RKO (cell line): ENCODE results near the gene RGS3.

Source experiments
- DNase-seq: peaks from one replicate; pipeline ENCODE4 v3.0.0-alpha.2; 2016; ENCODE audit warnings: low spot score

RGS3 gene

DNA sequence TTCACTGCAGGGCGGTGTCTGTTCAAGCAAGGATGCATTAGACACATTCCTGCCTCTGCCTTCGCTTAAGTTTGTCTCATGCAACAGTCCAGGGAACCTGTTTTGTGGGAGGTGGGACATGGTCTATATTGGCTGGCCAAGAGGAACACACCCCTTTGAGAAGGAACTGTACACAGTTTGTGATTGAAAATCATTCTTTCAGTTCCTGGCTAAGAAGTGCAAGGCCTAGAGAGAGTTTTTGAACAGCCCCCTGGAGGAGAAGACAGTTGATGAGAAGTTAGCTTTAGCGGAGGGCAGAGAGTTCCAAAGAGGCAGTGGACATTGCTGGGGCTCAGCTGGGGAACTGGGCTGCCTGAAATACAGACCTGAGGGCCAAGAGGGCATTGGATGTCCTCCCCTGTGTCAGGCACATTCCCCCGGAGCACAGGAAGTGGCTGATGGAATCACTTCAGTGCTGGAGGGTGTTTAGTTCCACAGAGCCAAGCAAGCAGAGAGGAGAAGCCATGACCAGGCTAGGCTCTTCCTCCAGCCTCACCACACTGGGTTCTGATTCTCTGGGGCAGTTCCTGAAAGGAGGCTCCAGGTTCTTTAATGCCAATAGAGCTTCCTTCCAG, 66.6 kb downstream of the RGS3 start:
- no peak for DNase-seq

DNA sequence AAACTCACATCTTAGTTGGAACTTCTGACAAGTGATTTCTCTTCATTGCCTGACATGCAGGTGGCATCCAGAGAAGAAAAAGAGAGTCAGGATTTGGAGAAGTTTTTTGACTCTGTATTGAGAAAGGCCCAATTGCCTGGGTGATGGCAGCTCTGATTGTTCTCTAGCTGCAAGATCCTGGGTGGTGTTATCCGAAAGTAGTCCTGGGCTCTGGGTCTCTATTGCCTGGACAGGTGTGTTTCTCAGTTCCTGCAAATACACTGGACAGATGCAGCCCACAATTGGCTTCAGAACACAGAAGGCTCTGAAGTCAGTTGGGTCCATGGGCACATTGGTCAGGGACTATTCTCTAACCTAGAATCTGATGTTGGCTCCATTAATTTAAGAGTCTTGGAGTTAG, 67.4 kb downstream of the RGS3 start:
- no peak for DNase-seq

DNA sequence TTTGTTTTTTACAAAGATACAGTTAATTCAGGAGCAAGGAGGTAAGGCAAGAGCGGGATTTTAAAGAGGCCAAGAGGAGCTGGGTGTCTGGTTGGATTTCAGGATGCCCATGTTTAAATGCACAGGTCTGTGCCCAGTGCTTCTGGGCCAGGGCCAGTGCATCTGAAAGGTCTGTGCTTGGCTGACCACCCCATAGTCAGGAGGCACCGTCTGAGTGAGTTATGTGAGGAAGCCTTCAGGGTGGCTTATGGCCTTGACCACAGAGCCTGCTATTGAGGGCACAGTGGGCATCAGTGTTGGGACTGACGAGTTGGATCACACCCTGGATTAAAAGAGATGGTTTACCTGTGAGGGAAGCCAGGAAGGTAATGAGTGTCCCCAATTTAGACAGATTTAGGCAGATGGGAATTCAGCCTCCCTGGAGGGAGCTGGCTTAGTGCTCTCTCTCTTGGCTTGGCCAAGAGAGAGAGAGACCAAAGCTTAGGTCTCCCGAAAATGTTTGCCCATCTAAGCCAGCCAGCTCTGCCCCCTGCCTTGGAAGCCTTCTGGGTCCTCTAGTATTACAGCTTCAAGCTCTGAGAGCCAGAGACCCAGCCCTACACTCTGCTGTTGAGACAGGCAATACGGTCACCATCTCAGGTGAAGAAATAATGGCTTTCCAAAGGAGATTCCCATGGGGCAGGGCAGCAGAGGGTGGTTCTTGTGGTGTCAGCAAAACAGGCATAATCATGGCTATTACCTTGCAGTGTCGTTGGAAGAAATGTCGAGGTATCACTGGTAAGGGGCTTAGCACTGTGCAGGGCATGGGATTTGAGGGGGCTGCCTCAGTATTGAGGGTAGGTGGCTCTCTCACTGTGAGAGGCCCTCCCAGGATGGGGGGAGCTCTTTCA, 68.6 kb downstream of the RGS3 start:
- no peak for DNase-seq

DNA sequence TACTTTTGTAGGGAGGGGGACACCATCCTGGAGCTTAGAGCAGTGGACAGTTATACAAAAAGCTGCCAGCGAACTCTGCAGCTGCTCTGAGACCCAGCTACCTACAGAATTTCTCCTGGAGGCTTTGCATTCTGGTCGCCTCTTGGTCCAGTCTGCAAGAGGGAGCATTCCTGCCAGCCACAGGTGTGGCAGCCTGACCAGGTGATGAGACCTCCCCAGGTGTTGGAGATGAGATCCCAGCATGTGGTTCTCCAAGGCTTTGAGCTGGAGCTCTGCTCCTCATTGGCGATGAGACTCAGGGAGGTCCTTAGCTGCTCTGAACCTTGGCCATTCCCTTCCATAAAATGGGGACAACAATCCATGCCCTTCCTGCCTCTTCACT, 69.3 kb downstream of the RGS3 start:
- no peak for DNase-seq

DNA sequence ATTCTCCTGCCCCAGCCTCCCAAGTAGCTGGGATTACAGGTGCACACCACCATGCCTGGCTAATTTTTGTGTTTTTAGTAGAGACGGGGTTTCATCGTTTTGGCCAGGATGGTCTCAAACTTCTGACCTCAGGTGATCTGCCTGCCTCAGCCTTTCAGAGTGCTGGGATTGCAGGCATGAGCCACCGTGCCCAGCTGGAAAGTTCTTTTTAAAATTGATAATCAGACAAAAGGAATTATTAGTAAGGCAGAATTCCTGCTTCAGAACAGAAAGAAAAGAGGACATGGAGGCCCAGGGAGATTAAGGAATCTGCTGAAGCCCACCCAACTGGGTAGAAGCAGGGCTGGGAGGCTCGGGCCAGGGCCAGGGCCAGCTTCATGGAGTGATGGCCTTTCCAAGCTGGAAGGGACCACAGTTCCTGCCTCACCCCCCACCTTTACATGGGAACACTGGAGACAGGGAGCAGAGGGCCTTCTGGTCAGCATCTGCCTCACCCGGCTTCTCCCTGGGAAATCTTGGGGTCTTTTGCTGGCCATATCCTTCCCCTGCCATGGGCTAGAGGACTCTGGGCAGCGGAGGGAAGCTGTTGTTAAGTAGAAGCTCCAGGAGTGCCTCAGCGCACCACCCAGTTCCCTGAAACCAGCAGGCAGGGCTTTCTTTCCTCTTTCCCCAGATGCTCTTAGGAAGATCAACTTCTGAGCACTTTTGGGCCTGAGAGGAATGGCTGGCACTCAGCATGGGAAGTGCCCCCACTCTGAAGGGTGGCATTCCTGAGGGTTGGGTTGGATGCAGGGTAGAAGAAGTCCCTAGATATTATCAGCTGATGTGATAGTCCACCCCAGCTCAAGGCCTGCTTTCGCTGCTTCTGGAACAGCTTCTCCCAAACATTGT, 70.1 kb downstream of the RGS3 start:
- DNase-seq = no peak

DNA sequence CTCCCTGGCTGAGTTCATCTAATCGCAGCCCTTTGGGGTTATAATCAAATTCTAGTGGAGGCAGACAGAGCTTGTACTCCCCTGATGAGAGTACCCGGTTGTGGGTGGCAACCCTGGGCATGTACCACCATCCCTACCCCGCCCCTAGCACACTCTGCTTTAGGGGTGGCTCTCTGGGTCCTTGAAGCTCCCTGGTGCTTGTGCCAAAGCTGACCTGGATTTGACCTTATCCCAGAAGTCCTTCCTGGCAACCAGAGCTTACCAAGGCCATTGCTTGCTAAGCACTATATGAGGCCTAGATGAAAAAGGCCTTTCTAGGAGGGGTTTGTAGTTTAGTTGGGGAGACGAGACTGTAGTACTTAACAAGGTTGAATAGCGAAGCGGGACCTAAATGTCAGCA, 72.2 kb downstream of the RGS3 start:
- no peak for DNase-seq

DNA sequence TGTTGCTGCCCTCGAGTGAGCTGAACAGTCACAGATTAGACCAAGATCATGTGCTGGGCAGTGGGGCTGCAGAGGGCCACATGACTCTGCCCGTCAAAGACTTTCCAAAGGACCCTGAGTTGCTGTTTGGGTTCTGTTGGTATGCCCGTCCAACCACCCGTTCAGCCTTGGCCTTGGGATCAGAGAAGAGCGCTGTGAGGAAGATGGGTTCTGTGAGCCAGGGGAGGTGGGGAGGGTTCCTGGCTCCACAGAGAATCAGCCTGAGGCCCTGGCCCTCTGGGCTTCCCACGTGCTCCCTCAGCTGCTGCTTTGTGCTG, 72.6 kb downstream of the RGS3 start:
- DNase-seq = no peak

DNA sequence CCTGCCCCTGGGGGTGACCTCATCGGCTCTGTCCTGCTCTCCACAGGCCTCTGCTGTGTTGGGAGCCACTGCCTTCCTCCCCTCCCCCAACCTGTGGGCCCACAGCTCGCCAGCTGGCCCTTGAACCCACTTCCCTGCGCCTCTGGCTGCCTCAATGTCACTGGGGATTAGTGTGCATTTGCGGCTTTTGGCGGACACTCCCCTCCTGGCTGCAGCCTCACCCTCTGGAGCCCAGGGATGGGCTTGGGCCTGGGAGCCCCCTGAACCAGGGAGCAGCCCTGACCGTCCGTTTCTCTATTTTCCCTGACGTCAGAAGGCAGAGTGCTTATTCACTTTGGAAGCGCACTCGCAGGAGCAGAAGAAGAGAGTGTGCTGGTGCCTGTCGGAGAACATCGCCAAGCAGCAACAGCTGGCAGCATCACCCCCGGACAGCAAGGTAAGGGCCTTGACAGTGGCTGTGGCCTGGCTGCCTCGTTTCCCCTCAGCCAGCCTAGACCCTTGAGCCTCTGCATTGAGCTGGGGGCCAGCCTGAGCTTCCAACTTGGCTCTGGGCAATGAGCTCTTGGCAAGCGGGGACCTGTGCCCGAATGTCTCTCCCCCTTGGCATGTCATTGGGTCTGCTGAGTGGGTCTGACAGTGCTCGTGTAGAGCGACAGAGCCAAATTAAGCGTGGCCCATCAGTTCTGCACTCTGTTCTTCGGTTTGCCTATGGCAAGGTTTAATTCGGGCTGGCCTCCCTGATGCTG, 73.1 kb downstream of the RGS3 start:
- DNase-seq = no peak

DNA sequence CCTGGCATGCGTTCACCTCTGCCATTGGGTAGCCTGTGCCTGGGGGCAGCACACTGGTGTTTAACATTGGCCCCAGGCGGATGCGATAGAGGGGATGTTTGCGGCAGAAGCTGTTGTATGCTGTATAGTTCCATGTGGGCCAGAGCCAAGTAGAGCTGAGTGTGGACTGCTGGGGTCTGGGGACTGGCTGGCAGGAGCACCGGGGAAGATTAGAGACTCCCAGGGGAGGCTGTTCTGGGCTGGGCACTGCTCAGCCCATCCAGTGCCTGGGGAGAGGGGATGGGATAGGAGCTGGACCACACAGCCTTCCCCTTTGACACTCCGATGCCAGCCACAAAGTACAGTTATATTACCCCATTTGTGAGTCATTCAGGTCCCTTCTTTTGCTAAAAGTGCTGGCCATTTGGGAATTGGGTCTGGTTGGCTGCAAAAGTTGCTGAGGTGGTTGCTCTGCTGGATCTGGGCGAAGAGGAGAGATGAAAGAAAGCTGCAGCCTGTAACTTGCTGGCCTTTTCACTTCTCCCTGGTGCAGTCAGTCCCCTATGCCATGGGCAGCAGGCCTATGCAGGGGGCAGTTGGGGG, 73.8 kb downstream of the RGS3 start:
- no peak for DNase-seq

DNA sequence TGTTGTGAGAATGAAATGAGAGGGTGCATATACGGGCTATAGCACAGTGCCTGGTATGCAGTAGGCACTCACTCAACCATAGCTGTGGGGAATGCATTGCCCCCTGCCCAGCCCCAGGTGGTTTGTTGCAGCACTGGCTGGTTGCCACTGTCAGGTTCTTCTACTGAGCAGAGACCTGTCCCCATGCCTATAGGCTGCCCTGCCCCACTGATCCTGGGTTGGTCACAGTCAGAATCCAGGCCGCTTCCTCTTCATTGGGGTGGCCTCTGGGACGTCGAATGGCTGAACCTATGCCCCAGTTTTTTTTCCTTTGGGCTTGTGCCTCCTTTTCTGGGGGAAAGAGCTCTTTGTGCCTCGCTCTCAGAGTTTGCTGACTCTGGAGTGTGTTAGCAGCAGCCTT, 74.6 kb downstream of the RGS3 start:
- DNase-seq = no peak

DNA sequence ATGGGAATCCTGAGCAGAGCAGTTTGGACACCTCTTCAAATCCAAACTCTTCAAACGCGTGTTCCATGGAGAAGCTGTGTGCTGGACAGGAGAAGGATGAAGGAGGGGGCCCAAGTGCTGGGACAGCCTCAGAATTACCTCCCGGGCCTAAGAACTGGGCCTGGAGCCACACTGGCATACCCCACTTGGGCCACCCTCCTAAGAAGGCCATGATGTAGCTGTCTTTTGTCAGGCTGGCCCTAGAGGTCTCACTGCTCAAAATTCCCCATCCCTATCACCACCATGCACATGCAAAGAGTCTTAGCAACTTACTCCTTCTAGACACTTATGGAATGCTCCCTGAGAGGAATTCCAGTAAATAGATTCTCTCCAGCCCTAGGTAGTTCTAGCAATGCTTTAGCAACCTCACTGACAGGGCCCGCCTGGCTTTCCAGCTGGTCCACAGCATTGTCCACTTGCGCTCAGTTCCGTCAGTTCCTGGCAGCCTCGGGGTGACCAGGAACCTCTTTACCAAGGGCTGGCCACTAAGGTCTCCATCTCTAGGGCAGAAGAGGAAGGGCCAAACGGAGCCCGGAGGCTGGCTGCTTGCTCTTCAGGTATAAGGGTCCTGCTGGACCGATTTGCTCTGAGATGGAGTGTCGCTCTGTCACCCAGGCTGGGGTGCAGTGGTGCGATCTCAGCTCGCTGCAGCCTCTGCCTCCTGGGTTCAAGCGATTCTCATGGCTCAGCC, 75.3 kb downstream of the RGS3 start:
- no peak for DNase-seq

DNA sequence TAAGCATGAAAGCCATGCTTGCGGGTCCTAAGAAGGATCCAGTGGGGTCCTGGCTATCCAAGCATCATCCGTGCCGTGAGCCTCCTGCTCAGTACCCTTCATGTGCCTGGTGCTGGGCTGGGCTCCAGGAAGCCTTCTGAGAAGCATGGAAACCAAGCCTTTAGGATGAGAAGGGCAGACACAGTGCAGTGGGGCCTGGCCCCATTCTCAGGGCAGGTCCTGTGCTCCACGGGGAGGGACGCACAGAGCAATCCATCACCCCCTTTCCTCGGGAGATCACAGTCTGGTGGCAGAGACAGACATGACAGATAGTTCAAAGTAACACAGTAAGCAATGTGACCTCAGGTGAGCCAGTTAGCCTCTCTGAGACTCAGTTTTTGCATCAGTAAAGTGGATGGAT, 76.9 kb downstream of the RGS3 start:
- DNase-seq = no peak

DNA sequence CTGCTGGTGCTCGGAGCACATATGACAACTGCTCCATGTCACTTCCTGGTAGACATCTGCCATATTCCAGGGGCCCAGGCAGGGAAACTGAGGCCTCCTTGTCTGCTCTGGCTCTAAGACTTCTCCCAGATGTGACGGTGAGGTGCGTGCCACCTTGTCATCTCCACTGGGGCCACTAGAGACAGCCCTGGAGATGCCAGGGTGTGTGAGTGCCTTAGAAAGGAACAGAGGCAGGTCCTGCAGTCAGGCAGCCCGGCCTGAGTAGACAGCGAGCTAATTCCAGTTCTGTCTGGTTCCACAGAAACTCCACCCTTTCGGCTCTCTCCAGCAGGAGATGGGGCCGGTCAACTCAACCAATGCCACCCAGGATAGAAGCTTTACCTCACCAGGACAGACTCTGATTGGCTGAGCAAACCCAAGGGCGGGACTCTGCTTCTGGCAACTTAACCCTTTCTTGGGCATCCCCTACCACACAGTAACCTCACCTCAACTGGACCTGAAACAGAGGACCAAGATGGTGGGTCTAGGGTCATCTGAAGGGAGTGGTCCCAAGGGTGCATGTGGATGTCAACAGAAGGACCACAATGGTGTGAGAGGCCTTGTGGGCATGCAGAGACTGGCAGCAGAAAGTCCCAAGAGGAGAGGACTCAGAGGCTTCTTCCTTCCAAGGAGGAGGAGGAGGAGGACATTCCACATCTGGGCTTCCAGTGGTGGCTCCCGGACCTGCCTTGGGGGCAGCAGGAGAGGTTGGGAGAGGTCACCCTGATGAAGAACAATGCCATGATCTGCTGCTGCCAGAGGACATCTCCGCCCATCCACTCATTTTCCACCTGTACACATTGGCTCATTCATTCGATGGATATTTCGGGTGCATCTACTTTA, 77.7 kb downstream of the RGS3 start:
- peak; percentile 15 for DNase-seq

DNA sequence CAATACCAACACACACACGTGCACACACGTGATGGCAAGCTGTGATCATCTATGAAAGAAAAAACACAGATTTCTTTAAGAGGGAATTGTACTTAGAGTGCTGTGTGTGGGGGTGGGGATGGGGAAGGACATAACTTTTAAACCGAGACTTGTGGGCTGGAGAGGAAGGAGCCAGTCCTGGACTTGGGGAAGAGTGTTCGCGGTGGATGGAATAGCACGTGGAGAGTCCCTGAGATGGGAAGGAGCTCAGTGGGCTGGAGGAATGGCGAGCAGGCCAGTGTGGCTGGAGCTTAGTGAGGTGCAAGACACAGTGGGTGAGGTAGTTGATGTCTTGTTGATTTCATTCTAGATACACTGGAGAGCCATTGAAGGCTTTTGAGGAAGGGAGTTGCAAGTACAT, 78.5 kb downstream of the RGS3 start:
- DNase-seq = no peak

DNA sequence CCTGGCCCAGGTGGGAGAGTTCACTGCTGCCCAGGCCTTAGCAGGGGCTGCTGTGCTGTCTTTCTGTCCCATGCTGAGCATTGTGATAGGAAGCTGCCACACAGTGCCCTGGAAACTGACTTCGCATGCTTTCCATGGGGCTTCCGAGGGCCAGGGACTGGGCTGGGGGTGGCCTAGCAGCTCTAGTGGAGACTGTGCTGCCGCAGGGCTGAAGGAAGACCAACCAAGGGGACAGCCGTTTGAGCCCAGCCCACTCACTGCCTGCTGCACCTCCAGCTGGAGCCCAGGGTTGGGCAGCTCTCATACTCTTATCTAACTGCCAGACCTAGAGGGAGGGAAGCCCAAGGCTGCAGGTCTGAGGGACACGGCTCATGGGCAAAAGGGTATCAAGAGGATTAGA, 79.2 kb downstream of the RGS3 start:
- DNase-seq = no peak

DNA sequence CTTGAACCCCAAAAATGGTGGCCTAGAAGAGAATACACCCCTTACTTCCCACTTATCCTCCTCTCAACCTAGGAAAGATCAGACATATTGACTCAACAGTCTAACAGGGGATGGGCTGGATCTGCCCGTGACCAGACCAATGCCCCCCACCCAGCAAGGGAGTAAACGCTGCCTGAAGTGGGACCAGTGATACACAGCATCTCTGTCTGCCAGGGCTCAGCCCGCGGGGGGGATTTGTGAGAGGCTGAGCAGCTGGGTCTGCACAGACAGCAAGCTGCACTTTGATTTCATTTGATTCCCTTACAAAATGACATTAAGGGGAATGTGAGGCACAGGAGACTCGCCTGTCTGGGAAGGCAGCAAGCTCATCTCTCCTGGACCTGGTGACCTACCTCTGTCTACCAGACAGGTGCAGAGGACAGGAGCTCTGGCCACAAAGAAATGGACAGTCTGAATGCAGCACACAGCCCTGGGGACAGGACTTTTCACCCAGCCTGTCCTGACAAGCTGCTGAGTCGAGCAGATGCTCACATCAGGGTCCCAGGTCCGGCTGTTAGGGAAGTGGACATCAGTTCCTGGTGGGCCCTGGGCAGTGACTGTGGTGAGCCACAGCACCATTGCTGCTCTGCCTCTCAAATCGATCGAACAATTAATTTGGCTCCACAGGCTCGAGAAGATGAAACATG, 79.9 kb downstream of the RGS3 start:
- no peak for DNase-seq

DNA sequence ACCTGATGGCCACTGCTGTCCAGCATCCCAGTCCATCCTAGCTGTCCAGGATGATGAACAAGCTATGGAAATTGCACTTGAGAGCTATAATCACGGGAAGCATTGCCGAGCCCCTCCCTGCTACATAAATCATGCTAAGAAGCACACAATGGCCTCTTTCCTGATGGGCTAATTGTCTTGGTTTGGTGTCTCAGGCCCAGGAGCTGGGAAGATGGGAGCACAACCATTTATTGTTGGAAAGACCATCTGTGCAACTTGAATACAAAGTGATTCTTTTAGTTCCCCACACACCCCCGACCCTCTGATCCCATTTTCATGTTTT, 80.4 kb downstream of the RGS3 start:
- DNase-seq = no peak

DNA sequence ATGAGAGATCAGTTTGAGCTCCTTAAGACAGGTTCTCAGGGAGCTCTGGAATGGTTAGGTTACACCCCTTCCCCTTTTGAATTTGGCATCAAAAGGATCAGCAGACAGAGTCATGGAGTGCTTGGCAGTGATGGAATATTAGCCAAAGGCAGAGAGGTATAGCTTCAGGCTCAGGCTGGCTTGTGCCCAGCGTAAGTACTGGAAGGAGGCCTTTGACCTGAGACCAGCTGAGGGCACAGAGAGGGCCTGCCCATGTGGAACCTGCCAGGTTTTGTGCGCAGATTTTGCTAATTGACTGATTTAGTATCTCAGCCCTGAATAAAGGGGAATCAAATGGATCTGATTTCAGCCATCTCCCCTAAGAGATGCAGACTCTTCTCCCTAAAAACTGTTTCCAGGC, 81.5 kb downstream of the RGS3 start:
- DNase-seq = no peak

DNA sequence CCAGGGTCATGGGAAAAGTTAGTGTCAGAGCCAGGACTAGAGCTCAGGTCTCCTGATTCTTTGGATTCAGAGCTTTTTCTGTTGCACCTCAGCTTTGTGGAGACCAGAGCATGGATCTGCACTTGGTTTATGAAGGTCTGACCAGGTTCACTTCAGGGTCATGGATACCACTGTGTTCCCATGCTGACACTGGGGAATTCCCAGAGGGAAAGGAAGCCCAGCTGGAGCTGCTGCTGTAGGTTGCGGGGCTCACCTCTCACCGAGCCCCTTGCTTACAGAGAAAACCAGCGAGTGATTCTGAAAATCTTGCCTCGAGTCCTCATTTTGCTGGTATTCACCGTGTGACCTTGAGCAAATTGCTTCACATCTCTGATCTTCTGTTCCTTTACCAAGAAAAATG, 83.0 kb downstream of the RGS3 start:
- no peak for DNase-seq

DNA sequence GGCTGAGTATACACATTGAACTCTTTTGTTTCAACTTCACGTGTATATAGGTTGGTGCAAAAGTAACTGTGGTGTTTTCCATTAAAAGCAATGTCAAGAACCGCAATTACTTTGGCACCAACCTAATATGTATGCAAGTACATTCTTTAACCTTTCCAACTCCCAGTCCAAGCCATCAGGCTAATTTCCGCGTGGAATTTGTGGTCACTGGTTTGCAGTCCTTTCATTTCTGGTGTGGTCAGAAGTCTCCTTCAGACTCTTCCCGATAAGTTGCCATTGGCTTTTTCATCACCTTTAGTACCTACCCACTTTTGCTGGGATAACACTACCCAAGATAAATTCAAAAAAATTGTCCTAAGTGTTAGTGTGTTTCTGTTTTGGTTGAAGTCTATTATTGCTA, 84.0 kb downstream of the RGS3 start:
- DNase-seq = no peak
